ENCODE measurements around the gene DPH5. TPM values are rescaled to one million over a fixed set of nuclear protein-coding genes. Genes with fewer than 3 reads are reported as not detected.
A peak's percentile ranks its signal among the peaks of the same experiment; 100 is the strongest.
"Not testable (repeated sequence)": the region's sequence is repeated elsewhere in the genome, so short reads cannot be mapped to it uniquely, and the experiment has no call there.

The DPH5 gene, protein sequence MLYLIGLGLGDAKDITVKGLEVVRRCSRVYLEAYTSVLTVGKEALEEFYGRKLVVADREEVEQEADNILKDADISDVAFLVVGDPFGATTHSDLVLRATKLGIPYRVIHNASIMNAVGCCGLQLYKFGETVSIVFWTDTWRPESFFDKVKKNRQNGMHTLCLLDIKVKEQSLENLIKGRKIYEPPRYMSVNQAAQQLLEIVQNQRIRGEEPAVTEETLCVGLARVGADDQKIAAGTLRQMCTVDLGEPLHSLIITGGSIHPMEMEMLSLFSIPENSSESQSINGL
- polyA plus RNA-seq (2013) = 70.6 TPM

DNA sequence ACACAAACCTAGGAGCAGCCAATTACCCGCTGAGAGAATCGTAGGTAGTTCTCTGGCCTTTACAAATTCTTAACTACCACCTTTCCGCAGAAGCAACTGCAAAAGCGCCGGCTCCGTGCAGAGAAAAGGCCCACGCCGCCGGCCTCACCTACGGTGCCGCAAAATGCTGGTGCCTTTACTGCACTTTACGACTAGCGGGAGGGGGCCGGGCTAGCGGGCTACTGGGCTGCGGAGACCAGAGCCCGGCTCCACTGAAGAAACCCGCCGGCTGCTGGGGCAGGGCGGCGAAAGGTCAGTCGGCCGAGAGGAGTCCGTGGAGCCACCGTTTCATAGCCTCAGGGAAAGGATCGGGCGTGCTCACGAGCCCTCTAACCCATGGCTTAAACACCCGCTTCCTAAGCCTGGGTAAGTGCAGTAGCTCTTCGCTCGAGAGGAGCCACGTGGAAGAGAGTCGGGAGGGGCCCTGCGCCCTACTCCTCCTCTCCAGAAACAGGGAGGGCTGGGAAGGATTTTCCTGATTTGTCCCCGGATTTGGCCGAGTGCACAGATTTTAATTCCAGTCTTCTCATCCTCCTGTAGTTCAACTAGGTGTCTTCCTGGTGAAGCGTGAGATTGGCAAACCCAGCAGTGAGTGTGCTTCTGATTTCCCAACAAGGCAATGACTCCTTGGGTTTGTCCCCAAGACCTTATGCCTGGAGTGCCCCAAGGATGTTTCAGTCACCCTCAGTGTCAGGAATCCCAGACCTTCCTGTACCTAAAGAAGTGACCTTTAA lies at the start of gene DPH5:
Gene DPH5, minus strand, starts transcription at position 128 of the 773 bp plus-strand sequence. CDS start 341 bp downstream, outside the sequence.
- Histone ChIP-seq H3K36me3 (ENCODE audit: control insufficient read depth in 4 of 4, insufficient read depth in 4 of 4, low read length in 3 of 4) (peaks cover 2 to 14% (median 4%) of the 10 kb centered on the region in 4 experiments), H3K4me3 (ENCODE audit: control insufficient read depth in 1 of 7, extremely low read depth in 1 of 7, insufficient read depth in 4 of 7, low read depth in 2 of 7, low read length in 6 of 7) (peak within 1 kb of the TSS; percentile 68 to 94 (median 93)), H3K27me3 (replicated peaks in 2 of 5; ENCODE audit: control insufficient read depth in 4 of 5, insufficient read depth in 5 of 5, low read length in 4 of 5) (no peaks in the 10 kb centered on the region), H3K9me3 (ENCODE audit: control extremely low read depth in 1 of 5, control insufficient read depth in 4 of 5, insufficient read depth in 2 of 5, low read depth in 1 of 5, low read length in 4 of 5) (no peaks in the 10 kb centered on the region), H3K4me1 (ENCODE audit: control extremely low read depth in 1 of 4, control insufficient read depth in 4 of 4, insufficient read depth in 4 of 4, low read length in 3 of 4) (peaks cover 8 to 26% (median 15%) of the 10 kb centered on the region in 4 experiments), H3K27ac (ENCODE audit: insufficient read depth in 1 of 2, low read depth in 1 of 2, low read length in 2 of 2, poor library complexity in 1 of 2, severe bottlenecking in 2 of 2) (peak within 1 kb of the TSS; percentile 59 to 89)
- POLR2A ChIA-PET = no interaction called here
- peak; percentile 88 to 93 (median 91) for DNase-seq
- CTCF ChIA-PET = interaction anchor here (1.5 to 1.8 kb wide), 2 partner anchors 213 to 264 kb away, joined by 3 to 8 read pairs; no protein-coding TSS in a partner anchor
- under 1% methylated on average over 33 of the region's 37 CpGs for whole genome bisulfite sequencing (ENCODE audit: insufficient coverage)

DNA sequence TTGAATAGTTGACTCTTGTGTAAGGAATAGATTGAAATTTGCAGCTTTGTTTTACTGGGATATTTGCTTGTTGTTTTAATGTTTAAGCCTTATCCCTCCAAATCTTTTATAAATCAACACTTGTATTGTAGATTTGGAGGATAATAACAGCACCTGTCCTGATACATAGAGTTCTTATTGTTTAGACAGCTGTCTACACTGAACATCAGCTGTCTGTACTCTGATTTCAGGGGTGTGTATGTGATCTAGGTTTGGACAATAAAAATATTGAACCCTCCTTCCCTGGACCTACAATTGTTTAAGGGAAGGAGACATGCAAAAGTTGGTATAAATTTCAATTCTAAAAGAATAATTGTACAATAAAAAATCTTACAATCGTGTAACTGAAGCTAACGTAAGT lies 48.3 kb upstream of the DPH5 start:
- peaks cover 9 to 33% (median 16%) of the 10 kb centered on the region in 4 experiments for H3K4me1 ChIP-seq (ENCODE audit: control extremely low read depth in 1 of 4, control insufficient read depth in 4 of 4, insufficient read depth in 4 of 4, low read length in 3 of 4)
- ChIA-PET POLR2A (no interaction called here), CTCF (interaction anchor here (0.7 to 1.2 kb wide), 6 partner anchors 8 to 215 kb away, joined by 3 read pairs; no protein-coding TSS in a partner anchor)
- no CpG with 5 or more reads among the region's 2 CpGs for WGBS (ENCODE audit: insufficient coverage)
- DNase-seq = no peak
- H3K4me3 ChIP-seq (ENCODE audit: control insufficient read depth in 1 of 7, extremely low read depth in 1 of 7, insufficient read depth in 4 of 7, low read depth in 2 of 7, low read length in 6 of 7) = no peak overlapping the region
- H3K36me3 ChIP-seq (ENCODE audit: control insufficient read depth in 4 of 4, insufficient read depth in 4 of 4, low read length in 3 of 4) = peaks cover 0 to 17% (median under 1%) of the 10 kb centered on the region in 4 experiments
- no peaks in the 10 kb centered on the region for H3K27me3 ChIP-seq (replicated peaks in 2 of 5; ENCODE audit: control insufficient read depth in 4 of 5, insufficient read depth in 5 of 5, low read length in 4 of 5)
- H3K9me3 ChIP-seq (ENCODE audit: control extremely low read depth in 1 of 5, control insufficient read depth in 4 of 5, insufficient read depth in 2 of 5, low read depth in 1 of 5, low read length in 4 of 5) = no peaks in the 10 kb centered on the region
- H3K27ac ChIP-seq (ENCODE audit: insufficient read depth in 1 of 2, low read depth in 1 of 2, low read length in 2 of 2, poor library complexity in 1 of 2, severe bottlenecking in 2 of 2) = no peak overlapping the region

DNA sequence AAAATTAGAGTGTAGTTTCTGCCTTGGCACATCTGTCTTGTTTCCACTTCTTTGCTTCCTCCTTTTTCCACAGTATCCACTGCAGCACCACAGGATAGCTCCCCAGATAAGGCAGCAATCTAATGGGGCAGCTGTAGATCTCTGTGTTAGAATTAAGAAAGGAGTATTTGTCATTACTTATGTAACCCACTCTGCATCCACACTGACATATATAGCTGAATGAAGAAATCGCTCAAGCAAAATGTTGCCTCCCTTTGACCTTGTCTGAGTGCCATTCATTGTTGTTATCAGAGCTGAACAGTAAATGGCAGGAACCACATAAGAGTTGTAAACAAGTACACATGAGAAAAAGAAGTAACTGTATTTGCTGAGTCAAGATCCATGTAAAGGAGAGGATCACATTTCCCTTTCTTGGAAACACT lies 45.9 kb upstream of the DPH5 start:
- CTCF ChIA-PET = interaction anchor here (1.2 kb wide), 1 partner anchor 48 kb away, joined by 3 read pairs; no protein-coding TSS in a partner anchor
- WGBS (ENCODE audit: insufficient coverage) = 14% methylated on average over 1 of the region's 1 CpG
- H3K9me3 ChIP-seq (ENCODE audit: control extremely low read depth in 1 of 5, control insufficient read depth in 4 of 5, insufficient read depth in 2 of 5, low read depth in 1 of 5, low read length in 4 of 5) = no peaks in the 10 kb centered on the region
- peak; percentile 36 to 82 (median 67) for DNase-seq
- H3K27me3 ChIP-seq (replicated peaks in 2 of 5; ENCODE audit: control insufficient read depth in 4 of 5, insufficient read depth in 5 of 5, low read length in 4 of 5) = no peaks in the 10 kb centered on the region
- H3K27ac ChIP-seq (ENCODE audit: insufficient read depth in 1 of 2, low read depth in 1 of 2, low read length in 2 of 2, poor library complexity in 1 of 2, severe bottlenecking in 2 of 2) = peak overlapping the region in 1 of 2 experiments; percentile 63
- POLR2A ChIA-PET = interaction anchor here (0.7 to 0.8 kb wide), 2 partner anchors 9 to 47 kb away, joined by 3 to 4 read pairs; no protein-coding TSS in a partner anchor
- peak overlapping the region in 1 of 7 experiments; percentile 36 for H3K4me3 ChIP-seq (ENCODE audit: control insufficient read depth in 1 of 7, extremely low read depth in 1 of 7, insufficient read depth in 4 of 7, low read depth in 2 of 7, low read length in 6 of 7)
- peaks cover 3 to 27% (median 16%) of the 10 kb centered on the region in 4 experiments for H3K4me1 ChIP-seq (ENCODE audit: control extremely low read depth in 1 of 4, control insufficient read depth in 4 of 4, insufficient read depth in 4 of 4, low read length in 3 of 4)
- H3K36me3 ChIP-seq (ENCODE audit: control insufficient read depth in 4 of 4, insufficient read depth in 4 of 4, low read length in 3 of 4) = peaks cover 0 to 8% (median under 1%) of the 10 kb centered on the region in 4 experiments

DNA sequence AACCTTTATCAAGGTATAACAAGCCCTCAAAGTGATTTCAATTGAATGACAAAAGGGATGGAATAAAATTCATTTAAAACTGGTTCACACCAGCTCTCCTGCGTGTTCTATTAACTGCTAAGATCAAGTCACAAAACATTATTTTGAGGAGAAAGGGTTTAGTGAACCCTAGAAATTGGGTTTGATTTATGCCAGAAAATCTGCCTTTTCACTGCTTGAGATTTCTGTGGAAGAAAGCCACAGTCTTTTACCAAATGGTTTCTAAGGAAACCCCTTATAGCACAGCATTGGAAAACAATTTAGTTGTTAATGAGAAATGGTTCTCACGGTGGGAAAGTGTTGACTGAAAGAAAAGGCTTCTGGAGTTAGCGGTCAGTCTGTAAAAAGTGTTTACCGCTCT lies 43.6 kb upstream of the DPH5 start:
- Histone ChIP-seq H3K27ac (ENCODE audit: insufficient read depth in 1 of 2, low read depth in 1 of 2, low read length in 2 of 2, poor library complexity in 1 of 2, severe bottlenecking in 2 of 2) (no peak overlapping the region), H3K9me3 (ENCODE audit: control extremely low read depth in 1 of 5, control insufficient read depth in 4 of 5, insufficient read depth in 2 of 5, low read depth in 1 of 5, low read length in 4 of 5) (no peaks in the 10 kb centered on the region)
- CTCF ChIA-PET = interaction anchor here (5.0 kb wide), 1 partner anchor 11 kb away, joined by 19 read pairs; no protein-coding TSS in a partner anchor

DNA sequence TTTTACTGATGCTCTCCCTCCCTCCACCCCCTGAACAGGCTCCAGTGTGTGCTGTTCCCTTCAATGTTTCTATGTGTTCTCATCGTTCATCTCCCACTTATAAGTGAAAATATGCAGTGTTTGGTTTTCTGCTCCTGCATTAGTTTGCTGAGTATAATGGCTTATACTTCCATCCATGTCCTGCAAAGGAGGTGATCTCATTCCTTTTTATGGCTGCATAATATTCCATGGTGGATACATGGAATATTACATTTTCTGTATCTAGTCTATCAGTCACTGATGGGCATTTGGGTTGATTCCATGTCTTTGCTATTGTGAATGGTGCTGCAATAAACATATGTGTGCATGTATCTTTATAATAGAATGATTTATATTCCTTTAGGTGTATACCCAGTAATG lies 41.4 kb upstream of the DPH5 start:
- H3K9me3 ChIP-seq (ENCODE audit: control extremely low read depth in 1 of 5, control insufficient read depth in 4 of 5, insufficient read depth in 2 of 5, low read depth in 1 of 5, low read length in 4 of 5); H3K27me3 ChIP-seq (replicated peaks in 2 of 5; ENCODE audit: control insufficient read depth in 4 of 5, insufficient read depth in 5 of 5, low read length in 4 of 5); H3K27ac ChIP-seq (ENCODE audit: insufficient read depth in 1 of 2, low read depth in 1 of 2, low read length in 2 of 2, poor library complexity in 1 of 2, severe bottlenecking in 2 of 2); DNase-seq; H3K36me3 ChIP-seq (ENCODE audit: control insufficient read depth in 4 of 4, insufficient read depth in 4 of 4, low read length in 3 of 4); H3K4me3 ChIP-seq (ENCODE audit: control insufficient read depth in 1 of 7, extremely low read depth in 1 of 7, insufficient read depth in 4 of 7, low read depth in 2 of 7, low read length in 6 of 7); POLR2A ChIA-PET: not testable (repeated sequence)
- H3K4me1 ChIP-seq (ENCODE audit: control extremely low read depth in 1 of 4, control insufficient read depth in 4 of 4, insufficient read depth in 4 of 4, low read length in 3 of 4) = peaks cover 3 to 29% (median 20%) of the 10 kb centered on the region in 4 experiments
- WGBS (ENCODE audit: insufficient coverage) = 100% methylated on average over 1 of the region's 1 CpG
- CTCF ChIA-PET = interaction anchor here (5.0 kb wide), 1 partner anchor 13 kb away, joined by 19 read pairs; no protein-coding TSS in a partner anchor

More for the DNA sequence above, 43.6 kb upstream of the DPH5 start:
- Histone ChIP-seq H3K36me3 (ENCODE audit: control insufficient read depth in 4 of 4, insufficient read depth in 4 of 4, low read length in 3 of 4) (peaks cover 0 to 3% (median 2%) of the 10 kb centered on the region in 4 experiments), H3K4me1 (ENCODE audit: control extremely low read depth in 1 of 4, control insufficient read depth in 4 of 4, insufficient read depth in 4 of 4, low read length in 3 of 4) (peaks cover 3 to 35% (median 20%) of the 10 kb centered on the region in 4 experiments), H3K4me3 (ENCODE audit: control insufficient read depth in 1 of 7, extremely low read depth in 1 of 7, insufficient read depth in 4 of 7, low read depth in 2 of 7, low read length in 6 of 7) (no peak overlapping the region), H3K27me3 (replicated peaks in 2 of 5; ENCODE audit: control insufficient read depth in 4 of 5, insufficient read depth in 5 of 5, low read length in 4 of 5) (no peaks in the 10 kb centered on the region)
- POLR2A ChIA-PET = no interaction called here
- no peak for DNase-seq
- 100% methylated on average over 1 of the region's 4 CpGs for WGBS (ENCODE audit: insufficient coverage)

DNA sequence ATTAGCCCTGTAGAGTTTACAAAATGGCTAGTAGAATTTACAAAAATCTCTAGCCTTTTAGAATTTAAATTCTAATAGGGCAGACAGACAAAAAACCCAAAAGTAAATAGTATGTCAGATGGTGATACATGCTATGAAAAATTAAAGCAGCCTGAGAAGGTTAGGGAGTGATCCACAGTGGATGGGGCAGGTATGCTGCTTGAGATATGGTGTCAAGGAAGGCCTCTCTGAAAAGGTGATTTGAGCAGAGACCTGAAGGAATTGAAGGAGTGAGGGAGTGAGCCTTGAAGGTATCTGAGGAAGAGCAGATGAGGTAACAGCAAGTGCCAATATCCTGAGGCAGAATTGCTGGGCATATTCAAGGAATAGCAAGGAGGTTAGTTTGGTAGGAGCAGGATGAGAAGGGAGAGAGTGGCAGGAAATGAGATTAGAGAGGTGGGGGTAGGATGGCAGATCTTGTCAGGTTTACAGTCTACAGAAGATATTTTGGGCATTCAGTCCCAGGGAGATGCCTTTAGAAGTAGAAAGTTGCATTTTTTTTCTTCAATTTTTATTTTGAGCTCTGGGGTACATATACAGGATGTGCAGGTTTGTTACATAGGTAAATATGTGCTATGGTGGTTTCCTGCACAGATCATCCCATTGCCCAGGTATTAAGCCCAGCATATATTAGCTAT lies 40.8 kb upstream of the DPH5 start:
- no peak for DNase-seq
- Histone ChIP-seq H3K27ac (ENCODE audit: insufficient read depth in 1 of 2, low read depth in 1 of 2, low read length in 2 of 2, poor library complexity in 1 of 2, severe bottlenecking in 2 of 2) (no peak overlapping the region), H3K4me1 (ENCODE audit: control extremely low read depth in 1 of 4, control insufficient read depth in 4 of 4, insufficient read depth in 4 of 4, low read length in 3 of 4) (peaks cover 3 to 24% (median 18%) of the 10 kb centered on the region in 4 experiments), H3K9me3 (ENCODE audit: control extremely low read depth in 1 of 5, control insufficient read depth in 4 of 5, insufficient read depth in 2 of 5, low read depth in 1 of 5, low read length in 4 of 5) (no peaks in the 10 kb centered on the region), H3K27me3 (replicated peaks in 2 of 5; ENCODE audit: control insufficient read depth in 4 of 5, insufficient read depth in 5 of 5, low read length in 4 of 5) (no peaks in the 10 kb centered on the region), H3K4me3 (ENCODE audit: control insufficient read depth in 1 of 7, extremely low read depth in 1 of 7, insufficient read depth in 4 of 7, low read depth in 2 of 7, low read length in 6 of 7) (no peak overlapping the region), H3K36me3 (ENCODE audit: control insufficient read depth in 4 of 4, insufficient read depth in 4 of 4, low read length in 3 of 4) (peaks cover 0 to 2% (median 0%) of the 10 kb centered on the region in 4 experiments)
- ChIA-PET CTCF (interaction anchor here (1.2 to 5.0 kb wide), 2 partner anchors 10 to 13 kb away, joined by 5 to 19 read pairs; no protein-coding TSS in a partner anchor), POLR2A (no interaction called here)

Measured in common myeloid progenitor, CD34-positive (primary cell).